ENCODE measurements around the gene VPS54.

DNA sequence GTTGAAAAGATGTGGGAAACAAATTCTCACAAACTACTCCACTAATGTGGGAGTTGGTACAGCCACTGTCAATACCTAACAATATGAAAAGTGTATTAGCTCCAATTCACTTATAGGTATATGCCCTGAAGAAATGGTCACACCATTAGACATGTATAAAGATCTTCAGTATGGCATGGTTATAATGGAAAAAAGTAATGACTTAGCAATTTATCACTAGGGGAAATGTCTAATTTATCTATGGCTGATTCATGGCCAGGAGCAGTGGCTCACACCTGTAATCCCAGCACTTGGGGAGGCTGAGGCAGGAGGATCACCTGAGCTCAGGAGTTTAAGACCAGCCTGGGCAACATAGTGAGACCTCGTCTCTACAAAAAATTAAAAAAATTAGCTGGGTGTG lies 125.1 kb downstream of the VPS54 start:
- TF ChIP-seq, protein P1, sequence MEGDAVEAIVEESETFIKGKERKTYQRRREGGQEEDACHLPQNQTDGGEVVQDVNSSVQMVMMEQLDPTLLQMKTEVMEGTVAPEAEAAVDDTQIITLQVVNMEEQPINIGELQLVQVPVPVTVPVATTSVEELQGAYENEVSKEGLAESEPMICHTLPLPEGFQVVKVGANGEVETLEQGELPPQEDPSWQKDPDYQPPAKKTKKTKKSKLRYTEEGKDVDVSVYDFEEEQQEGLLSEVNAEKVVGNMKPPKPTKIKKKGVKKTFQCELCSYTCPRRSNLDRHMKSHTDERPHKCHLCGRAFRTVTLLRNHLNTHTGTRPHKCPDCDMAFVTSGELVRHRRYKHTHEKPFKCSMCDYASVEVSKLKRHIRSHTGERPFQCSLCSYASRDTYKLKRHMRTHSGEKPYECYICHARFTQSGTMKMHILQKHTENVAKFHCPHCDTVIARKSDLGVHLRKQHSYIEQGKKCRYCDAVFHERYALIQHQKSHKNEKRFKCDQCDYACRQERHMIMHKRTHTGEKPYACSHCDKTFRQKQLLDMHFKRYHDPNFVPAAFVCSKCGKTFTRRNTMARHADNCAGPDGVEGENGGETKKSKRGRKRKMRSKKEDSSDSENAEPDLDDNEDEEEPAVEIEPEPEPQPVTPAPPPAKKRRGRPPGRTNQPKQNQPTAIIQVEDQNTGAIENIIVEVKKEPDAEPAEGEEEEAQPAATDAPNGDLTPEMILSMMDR (IDR thresholded peaks at IDR 0.05; ENCODE audit: insufficient read depth, low read length, poor library complexity, severe bottlenecking): no peak
- no peak for TF ChIP-seq EZH2phosphoT487 (conservative IDR thresholded peaks at IDR 0.05; ENCODE audit: low read length)

Measured in SU-DHL-6 (cell line).